Tibial nerve (tissue), 4 donors: Measurements from ENCODE around the gene CASP9. TPM values are rescaled to one million over a fixed set of nuclear protein-coding genes. Genes with fewer than 3 reads are reported as not detected.

ENCODE experiments used
- DNase-seq, 2 donors: peaks; one replicate each; pipeline ENCODE4 v3.0.0-alpha.2; 2019; ENCODE audit warnings: low spot score in 2 of 2
- H3K27ac ChIP-seq, 4 donors: fragments of 200-600 bp; sonication (generic) in 3 of 4; one replicate each; pipeline ENCODE4 v1.5.1; 2017 to 2019; ENCODE audit warnings: mild to moderate bottlenecking in 1 of 4
- H3K27me3 ChIP-seq, 2 donors: fragments of 200-600 bp; sonication (generic) in 1 of 2; one replicate each; pipeline versions ENCODE4 v1.5.1 to v1.6.0; 2017 to 2019
- H3K36me3 ChIP-seq, 3 donors: fragments of 200-600 bp; sonication (generic); one replicate each; pipeline ENCODE4 v1.5.1; 2018 to 2019
- H3K4me1 ChIP-seq, 4 donors: fragments of 200-600 bp; sonication (generic) in 3 of 4; one replicate each; pipeline ENCODE4 v1.5.1; 2017 to 2019
- H3K4me3 ChIP-seq, 4 donors: fragments of 200-600 bp; sonication (generic) in 3 of 4; one replicate each; pipeline ENCODE4 v1.5.1; 2017 to 2019; ENCODE audit warnings: mild to moderate bottlenecking in 1 of 4, moderate library complexity in 1 of 4
- H3K9me3 ChIP-seq, 4 donors: fragments of 200-600 bp; sonication (generic) in 3 of 4; one replicate each; pipeline ENCODE4 v1.5.1; 2017 to 2019
- CTCF ChIP-seq, 5 experiments: fragments of 200-600 bp in 3 of 5; fragments of 450-650 bp in 2 of 5; sonication (generic) in 3 of 5; IDR thresholded peaks; one replicate each; pipeline ENCODE4 v1.5.1; 2016 to 2019; ENCODE audit warnings: antibody characterized with exemption in 5 of 5, mild to moderate bottlenecking in 3 of 5, moderate library complexity in 2 of 5
- EP300 ChIP-seq, 2 donors: sonication (generic); formaldehyde crosslinking; IDR thresholded peaks; one replicate each; pipeline ENCODE4 v1.6.1; 2017; ENCODE audit warnings: antibody characterized with exemption in 2 of 2, mild to moderate bottlenecking in 1 of 2
- POLR2A ChIP-seq, 2 donors: fragments of 450-650 bp; IDR thresholded peaks; one replicate each; pipeline ENCODE4 v1.6.1; 2017; ENCODE audit warnings: antibody characterized with exemption in 2 of 2, mild to moderate bottlenecking in 2 of 2, moderate library complexity in 2 of 2
- WGBS, 2 donors: methylation state at CpG; one replicate each; pipeline ENCODE4 v1.1.5; 2018; 5-methylcytosine and 5-hydroxymethylcytosine counted together
- total RNA-seq, 4 donors: library from RNA; depleted of rRNA; stranded (reverse); fragments of >200 nt; gene quantifications; one replicate each; pipeline ENCODE4 v1.1.0, GENCODE V29; 2016

CASP9 gene
- total RNA-seq, 4 donors from 2014 or later, result 39.6 to 82.8 (median 51.7) TPM

GRCh38 chr1:15513919-15514318 is 10.1 kb downstream of the CASP9 start:
- Histone ChIP-seq H3K27me3 (no peaks in the 10 kb centered on the region), H3K36me3 (peaks cover 0 to 53% (median 0%) of the 10 kb centered on the region in 3 donors), H3K9me3 (no peaks in the 10 kb centered on the region), H3K27ac (no peak overlapping the region), H3K4me1 (peaks cover 0 to 6% (median 2%) of the 10 kb centered on the region in 4 donors), H3K4me3 (no peak overlapping the region)
- DNase-seq, result no peak
- TF ChIP-seq CTCF (IDR thresholded peaks at IDR 0.05) (no peak), POLR2A (IDR thresholded peaks at IDR 0.05) (no peak), EP300 (IDR thresholded peaks at IDR 0.05) (no peak)
- 48 to 62% methylated on average over 3 of the region's 3 CpGs for WGBS, 2 donors

DNA sequence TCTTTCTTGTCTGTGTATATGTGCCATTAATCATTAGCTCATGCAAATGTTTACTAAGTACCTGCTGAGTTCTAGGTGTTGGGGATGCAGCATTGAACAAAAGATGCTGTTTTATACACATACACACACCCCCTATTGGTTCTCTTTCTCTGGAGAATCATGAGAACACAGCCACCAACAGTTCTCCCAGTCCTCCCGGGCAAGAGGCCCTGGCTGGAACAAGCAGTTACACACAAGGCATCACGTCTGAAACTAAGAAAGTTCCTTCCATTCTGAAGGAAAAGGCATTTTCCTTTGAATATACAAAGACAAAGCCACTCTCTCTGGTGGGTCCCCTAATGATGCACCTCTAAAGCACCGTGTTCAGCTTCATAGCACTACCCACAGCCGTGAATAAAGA is 10.8 kb downstream of the CASP9 start:
- no peaks in the 10 kb centered on the region for H3K27me3 ChIP-seq
- TF ChIP-seq EP300 (IDR thresholded peaks at IDR 0.05) (no peak), POLR2A (IDR thresholded peaks at IDR 0.05) (no peak), CTCF (IDR thresholded peaks at IDR 0.05) (no peak)
- no peaks in the 10 kb centered on the region for H3K9me3 ChIP-seq
- no peak overlapping the region for H3K4me3 ChIP-seq
- 69 to 73% methylated on average over 4 of the region's 4 CpGs for WGBS, 2 donors
- H3K4me1 ChIP-seq, result peaks cover 0 to 6% (median 2%) of the 10 kb centered on the region in 4 donors
- no peak for DNase-seq
- H3K27ac ChIP-seq, result no peak overlapping the region
- H3K36me3 ChIP-seq, result peaks cover 0 to 48% (median 0%) of the 10 kb centered on the region in 3 donors

- 85 to 88% methylated on average over 8 of the region's 8 CpGs for WGBS, 2 donors
- Histone ChIP-seq H3K36me3 (peaks cover 0 to 44% (median 0%) of the 10 kb centered on the region in 3 donors), H3K4me3 (no peak overlapping the region), H3K9me3 (no peaks in the 10 kb centered on the region), H3K27ac (no peak overlapping the region), H3K27me3 (no peaks in the 10 kb centered on the region), H3K4me1 (peaks cover 0 to 6% (median 2%) of the 10 kb centered on the region in 4 donors)
- no peak for TF ChIP-seq POLR2A (IDR thresholded peaks at IDR 0.05)
- no peak for TF ChIP-seq CTCF (IDR thresholded peaks at IDR 0.05)
- no peak for TF ChIP-seq EP300 (IDR thresholded peaks at IDR 0.05)
- DNase-seq, result no peak
Measured at GRCh38 chr1:15510611-15511405, 13.2 kb downstream of the CASP9 start.

GRCh38 chr1:15509586-15509985 is 14.4 kb downstream of the CASP9 start:
- H3K4me1 ChIP-seq, result no peaks in the 10 kb centered on the region
- WGBS, 2 donors, result 72 to 78% methylated on average over 7 of the region's 7 CpGs

More at GRCh38 chr1:15509586-15509985, 14.4 kb downstream of the CASP9 start:
- Histone ChIP-seq H3K9me3 (no peaks in the 10 kb centered on the region), H3K4me3 (no peak overlapping the region), H3K27me3 (no peaks in the 10 kb centered on the region), H3K36me3 (peaks cover 0 to 55% (median 0%) of the 10 kb centered on the region in 3 donors), H3K27ac (no peak overlapping the region)
- no peak for TF ChIP-seq POLR2A (IDR thresholded peaks at IDR 0.05)
- TF ChIP-seq EP300 (IDR thresholded peaks at IDR 0.05), result no peak
- TF ChIP-seq CTCF (IDR thresholded peaks at IDR 0.05), result no peak
- DNase-seq, result no peak
